Mucosa of descending colon (tissue), 3 donors: ENCODE results near the gene TNFRSF6B. TPM values are rescaled to one million over a fixed set of nuclear protein-coding genes. Genes with fewer than 3 reads are reported as not detected.
A peak's percentile ranks its signal among the peaks of the same experiment; 100 is the strongest.
"Not testable (repeated sequence)": the region's sequence is repeated elsewhere in the genome, so short reads cannot be mapped to it uniquely, and the experiment has no call there.

Source experiments
- ATAC-seq: fragments of 200-7000 bp; cut with Tn5 transposase; one replicate; pipeline ENCODE4 v1.9.1; 2020; ENCODE audit warnings: mild to moderate bottlenecking, moderate library complexity
- DNase-seq, 3 donors: peaks; one replicate each; pipeline ENCODE4 v3.0.0-alpha.2; 2020
- H3K36me3 ChIP-seq: fragments of 200-600 bp; one replicate; pipeline ENCODE4 v1.8.0; 2021; ENCODE audit warnings: low read depth, mild to moderate bottlenecking
- H3K4me1 ChIP-seq: fragments of 200-600 bp; one replicate; pipeline ENCODE4 v1.8.0; 2021; ENCODE audit warnings: low read depth, mild to moderate bottlenecking
- H3K4me3 ChIP-seq: fragments of 200-600 bp; one replicate; pipeline ENCODE4 v1.8.0; 2021; ENCODE audit warnings: mild to moderate bottlenecking
- H3K9me3 ChIP-seq: fragments of 200-600 bp; one replicate; pipeline ENCODE4 v1.8.0; 2021; ENCODE audit warnings: mild to moderate bottlenecking
- CTCF ChIP-seq: fragments of 200-600 bp; IDR thresholded peaks from one replicate; pipeline ENCODE4 v1.8.0; 2022; ENCODE audit warnings: antibody characterized with exemption, mild to moderate bottlenecking
- intact Hi-C, 2 donors: fragments of 100-400 bp; cut with DNase I in 1 of 2; cut with micrococcal nuclease in 1 of 2; formaldehyde crosslinking; loops; one replicate each; pipeline versions ENCODE4 v1.11.0 to v1.11.1; 2022; cut with DNase I, micrococcal nuclease
- total RNA-seq, 3 donors: library from RNA; stranded (reverse); fragmentation: NEBNext Ultra II Directional in 2 of 3; extraction: Animal tissue kit (Norgen Biotek cat#: 25700) in 2 of 3; gene quantifications; one replicate each; pipeline versions ENCODE4 v1.2.1 to v1.2.4, GENCODE V29; 2021 to 2023
- donor health status: DM: no; HTN: no; CAD: no; lungs with moderate emphysema.
- donor health status: DM: no; HTN: no; CAD: no.
- donor health status: DM: no; HTN: yes; CAD: no.

The TNFRSF6B gene
- total RNA-seq, 3 donors from 2014 or later, result 19.7 TPM; not detected in 2

GRCh38 chr20:63657260-63657936 lies 39.1 kb upstream of the TNFRSF6B start:
- intact Hi-C loops, result no loop called here
- ATAC-seq (no peak), DNase-seq (peak in 1 of 3 donors; percentile 36)
- H3K9me3 ChIP-seq, result no peaks in the 10 kb centered on the region
- H3K36me3 ChIP-seq, result no peaks in the 10 kb centered on the region
- TF ChIP-seq CTCF, result no peak
- H3K4me1 ChIP-seq, result peaks cover 26% of the 10 kb centered on the region
- no peak overlapping the region for H3K4me3 ChIP-seq

GRCh38 chr20:63657937-63658748 lies 38.3 kb upstream of the TNFRSF6B start, which contains the start of gene RTEL1:
TSS of gene RTEL1 (plus strand) at chr20:63658312. CDS start at chr20:63659403, 1,091 bp downstream.
- TF ChIP-seq CTCF, result no peak
- Histone ChIP-seq H3K4me3 (peak within 1 kb of the TSS; percentile 50), H3K4me1 (peaks cover 21% of the 10 kb centered on the region), H3K9me3 (no peaks in the 10 kb centered on the region), H3K36me3 (no peaks in the 10 kb centered on the region)
- ATAC-seq, result peak; percentile 96
- peak; percentile 92 to 94 (median 94) for DNase-seq
- intact Hi-C loops, result no loop called here

GRCh38 chr20:63658749-63659187 lies 37.7 kb upstream of the TNFRSF6B start:
- peak in 1 of 3 donors; percentile 77 for DNase-seq
- TF ChIP-seq CTCF, result no peak
- peak overlapping the region; percentile 50 for H3K4me3 ChIP-seq
- H3K36me3 ChIP-seq, result no peaks in the 10 kb centered on the region
- ATAC-seq, result peak; percentile 68
- no peaks in the 10 kb centered on the region for H3K9me3 ChIP-seq
- intact Hi-C loops, result no loop called here
- peaks cover 18% of the 10 kb centered on the region for H3K4me1 ChIP-seq

GRCh38 chr20:63659370-63659769 lies 37.1 kb upstream of the TNFRSF6B start:
- H3K4me1 ChIP-seq, result peaks cover 12% of the 10 kb centered on the region
- H3K36me3 ChIP-seq, result no peaks in the 10 kb centered on the region
- intact Hi-C loops, result no loop called here
- H3K9me3 ChIP-seq, result no peaks in the 10 kb centered on the region
- no peak for TF ChIP-seq CTCF
- ATAC-seq (no peak), DNase-seq (no peak)
- no peak overlapping the region for H3K4me3 ChIP-seq

GRCh38 chr20:63660174-63660573 lies 36.3 kb upstream of the TNFRSF6B start:
- ATAC-seq, result not testable (repeated sequence)

GRCh38 chr20:63660622-63661021 lies 35.8 kb upstream of the TNFRSF6B start:
- DNase-seq (no peak), ATAC-seq (no peak)
- intact Hi-C loops, result no loop called here
- H3K4me1 ChIP-seq, result peaks cover 12% of the 10 kb centered on the region
- no peak for TF ChIP-seq CTCF
- H3K9me3 ChIP-seq, result no peaks in the 10 kb centered on the region
- no peak overlapping the region for H3K4me3 ChIP-seq
- no peaks in the 10 kb centered on the region for H3K36me3 ChIP-seq

More at GRCh38 chr20:63660174-63660573, 36.3 kb upstream of the TNFRSF6B start:
- H3K36me3 ChIP-seq, H3K9me3 ChIP-seq, intact Hi-C loops, DNase-seq, H3K4me3 ChIP-seq: not testable (repeated sequence)
- H3K4me1 ChIP-seq, result peaks cover 12% of the 10 kb centered on the region
